Hepatocyte (in vitro differentiated cells): Measurements from ENCODE around the gene LRRC14B.

Source experiments
- CTCF ChIP-seq: fragments of 200-600 bp; sonication (generic); IDR thresholded peaks from 2 replicates; pipeline ENCODE4 v1.5.1; 2016; ENCODE audit warnings: antibody characterized with exemption, mild to moderate bottlenecking; ENCODE audit not compliant: poor library complexity
- EZH2 ChIP-seq: fragments of 200-600 bp; sonication (generic); IDR thresholded peaks from 2 replicates; pipeline ENCODE4 v1.6.1; 2016; ENCODE audit warnings: antibody characterized with exemption, mild to moderate bottlenecking, borderline replicate concordance
- EZH2phosphoT487 ChIP-seq: fragments of 200-600 bp; sonication (generic); IDR thresholded peaks from one replicate; pipeline ENCODE4 v1.6.1; 2018; ENCODE audit warnings: antibody characterized with exemption, mild to moderate bottlenecking, low read depth, moderate library complexity; ENCODE audit not compliant: unreplicated experiment, severe bottlenecking

- no peak for TF ChIP-seq CTCF
- TF ChIP-seq EZH2 = no peak
- TF ChIP-seq EZH2phosphoT487 = no peak
These were observed 12.7 kb downstream of the LRRC14B start for GRCh38 chr5:204001-204400.
